B cell (primary cell): ENCODE results near the gene PNPO.

Source experiments
- EZH2 ChIP-seq: IDR thresholded peaks from 2 replicates; pipeline ENCODE4 v1.6.1; 2012; ENCODE audit warnings: borderline replicate concordance, low read depth, mild to moderate bottlenecking, moderate library complexity, low read length; ENCODE audit not compliant: insufficient read depth, poor library complexity, severe bottlenecking
- TF ChIP-seq, protein P1 (sequence below): fragments of 200-600 bp; IDR thresholded peaks from one replicate; pipeline ENCODE4 v1.8.0; 2022; ENCODE audit warnings: antibody characterized with exemption, mild to moderate bottlenecking

DNA sequence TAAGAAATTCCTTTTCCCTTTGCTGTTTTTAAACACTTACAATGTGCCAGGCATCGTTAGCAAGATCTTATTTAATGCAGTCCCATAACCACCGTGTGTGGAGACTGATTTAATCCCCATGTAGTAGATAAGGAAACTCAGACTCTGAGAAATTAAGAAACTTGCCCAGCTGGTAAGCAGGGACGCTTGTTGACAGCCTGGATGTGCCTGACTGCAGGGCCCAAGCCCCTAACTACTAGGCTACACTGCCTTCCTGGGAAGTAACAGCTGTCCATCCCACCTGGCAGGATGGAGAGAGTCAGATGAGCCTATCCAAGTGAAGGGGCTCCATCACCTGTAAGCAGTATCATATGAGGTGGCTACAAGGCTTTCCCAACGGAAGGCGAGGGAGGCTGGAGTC lies 52.6 kb downstream of the PNPO start:
- no peak for TF ChIP-seq EZH2
- TF ChIP-seq, protein P1, sequence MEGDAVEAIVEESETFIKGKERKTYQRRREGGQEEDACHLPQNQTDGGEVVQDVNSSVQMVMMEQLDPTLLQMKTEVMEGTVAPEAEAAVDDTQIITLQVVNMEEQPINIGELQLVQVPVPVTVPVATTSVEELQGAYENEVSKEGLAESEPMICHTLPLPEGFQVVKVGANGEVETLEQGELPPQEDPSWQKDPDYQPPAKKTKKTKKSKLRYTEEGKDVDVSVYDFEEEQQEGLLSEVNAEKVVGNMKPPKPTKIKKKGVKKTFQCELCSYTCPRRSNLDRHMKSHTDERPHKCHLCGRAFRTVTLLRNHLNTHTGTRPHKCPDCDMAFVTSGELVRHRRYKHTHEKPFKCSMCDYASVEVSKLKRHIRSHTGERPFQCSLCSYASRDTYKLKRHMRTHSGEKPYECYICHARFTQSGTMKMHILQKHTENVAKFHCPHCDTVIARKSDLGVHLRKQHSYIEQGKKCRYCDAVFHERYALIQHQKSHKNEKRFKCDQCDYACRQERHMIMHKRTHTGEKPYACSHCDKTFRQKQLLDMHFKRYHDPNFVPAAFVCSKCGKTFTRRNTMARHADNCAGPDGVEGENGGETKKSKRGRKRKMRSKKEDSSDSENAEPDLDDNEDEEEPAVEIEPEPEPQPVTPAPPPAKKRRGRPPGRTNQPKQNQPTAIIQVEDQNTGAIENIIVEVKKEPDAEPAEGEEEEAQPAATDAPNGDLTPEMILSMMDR, result no peak
